DND-41 (cell line): ENCODE results near the gene LEPR.

Experiments
- ATAC-seq: fragments of 200-7000 bp; cut with Tn5 transposase; 3 replicates; pipeline ENCODE4 v1.9.1; 2021; ENCODE audit warnings: low read depth; ENCODE audit not compliant: insufficient read depth
- DNase-seq: peaks from one replicate; pipeline ENCODE4 v3.0.0-alpha.2; 2020
- H2AFZ ChIP-seq: 2 replicates; pipeline ENCODE4 v1.6.0; 2012; ENCODE audit warnings: low read depth, low read length
- H3K27ac ChIP-seq: 2 replicates; pipeline ENCODE4 v1.5.1; 2012; ENCODE audit warnings: low read length, inconsistent platforms
- H3K27me3 ChIP-seq: fragments of 200-600 bp; sonication (generic); 2 replicates; pipeline ENCODE4 v1.6.0; 2012; ENCODE audit warnings: low read length, mild to moderate bottlenecking, inconsistent platforms; ENCODE audit not compliant: insufficient read depth, poor library complexity
- H3K36me3 ChIP-seq: 2 replicates; pipeline ENCODE4 v1.5.1; 2012; ENCODE audit warnings: low read length, inconsistent platforms; ENCODE audit not compliant: insufficient read depth
- H3K4me1 ChIP-seq: 2 replicates; pipeline ENCODE4 v1.5.1; 2012; ENCODE audit warnings: mild to moderate bottlenecking, low read length; ENCODE audit not compliant: insufficient read depth
- H3K4me2 ChIP-seq: 2 replicates; pipeline ENCODE4 v1.6.0; 2012; ENCODE audit warnings: mild to moderate bottlenecking, moderate library complexity, low read length, inconsistent platforms; ENCODE audit not compliant: insufficient read depth
- H3K4me3 ChIP-seq, 2 experiments: fragments of 200-600 bp in 1 of 2; shearing (Covaris generic) in 1 of 2; 2 replicates each; pipeline ENCODE4 v1.5.1; 2012 to 2016; ENCODE audit warnings: inconsistent platforms in 2 of 2, low read length in 2 of 2, mild to moderate bottlenecking in 2 of 2, low read depth in 1 of 2, moderate library complexity in 1 of 2
- H3K79me2 ChIP-seq: 2 replicates; pipeline ENCODE4 v1.6.0; 2012; ENCODE audit warnings: low read length, inconsistent platforms; ENCODE audit not compliant: insufficient read depth
- H3K9ac ChIP-seq: 2 replicates; pipeline ENCODE4 v1.6.0; 2012; ENCODE audit warnings: low read depth, mild to moderate bottlenecking, inconsistent platforms, low read length, moderate library complexity
- H3K9me3 ChIP-seq: 2 replicates; pipeline ENCODE4 v1.5.1; 2012; ENCODE audit warnings: low read length, moderate library complexity, mild to moderate bottlenecking, inconsistent platforms; ENCODE audit not compliant: insufficient read depth, severe bottlenecking
- H4K20me1 ChIP-seq: 2 replicates; pipeline ENCODE4 v1.6.0; 2012; ENCODE audit warnings: low read length; ENCODE audit not compliant: insufficient read depth
- CTCF ChIP-seq: IDR thresholded peaks from 2 replicates; pipeline ENCODE4 v1.5.1; 2012; ENCODE audit warnings: borderline replicate concordance, low read length, moderate library complexity, mild to moderate bottlenecking; ENCODE audit not compliant: poor library complexity, severe bottlenecking; ENCODE audit errors: extremely low read depth
- EZH2 ChIP-seq: IDR thresholded peaks from 3 replicates; pipeline ENCODE4 v1.6.1; 2012; ENCODE audit warnings: borderline replicate concordance, low read depth, mild to moderate bottlenecking, moderate library complexity, low read length, inconsistent platforms; ENCODE audit not compliant: severe bottlenecking

LEPR gene

GRCh38 chr1:65456481-65456880, 36.0 kb downstream of the LEPR start:
- ATAC-seq (no peak), DNase-seq (no peak)
- no peaks in the 10 kb centered on the region for H3K9me3 ChIP-seq
- no peak for TF ChIP-seq EZH2
- no peak for TF ChIP-seq CTCF
- H3K9ac ChIP-seq: no peak overlapping the region
- no peak overlapping the region for H3K4me2 ChIP-seq
- H3K27ac ChIP-seq: no peak overlapping the region
- no peaks in the 10 kb centered on the region for H3K79me2 ChIP-seq
- no peaks in the 10 kb centered on the region for H3K4me1 ChIP-seq
- H4K20me1 ChIP-seq: no peaks in the 10 kb centered on the region
- no peaks in the 10 kb centered on the region for H3K27me3 ChIP-seq
- no peak overlapping the region for H2AFZ ChIP-seq
- no peak overlapping the region for H3K4me3 ChIP-seq
- H3K36me3 ChIP-seq: no peaks in the 10 kb centered on the region

- Histone ChIP-seq H3K9me3 (no peaks in the 10 kb centered on the region), H3K36me3 (no peaks in the 10 kb centered on the region), H3K27me3 (no peaks in the 10 kb centered on the region), H2AFZ (no peak overlapping the region), H3K4me1 (no peaks in the 10 kb centered on the region), H3K27ac (no peak overlapping the region), H4K20me1 (no peaks in the 10 kb centered on the region), H3K4me3 (no peak overlapping the region), H3K79me2 (no peaks in the 10 kb centered on the region), H3K9ac (no peak overlapping the region), H3K4me2 (no peak overlapping the region)
- ATAC-seq (peak; percentile 37; the same call in 1 of the 3 replicates), DNase-seq (no peak)
- TF ChIP-seq CTCF (no peak), EZH2 (no peak)
Measured at GRCh38 chr1:65457868-65458267, 37.4 kb downstream of the LEPR start.

DNA sequence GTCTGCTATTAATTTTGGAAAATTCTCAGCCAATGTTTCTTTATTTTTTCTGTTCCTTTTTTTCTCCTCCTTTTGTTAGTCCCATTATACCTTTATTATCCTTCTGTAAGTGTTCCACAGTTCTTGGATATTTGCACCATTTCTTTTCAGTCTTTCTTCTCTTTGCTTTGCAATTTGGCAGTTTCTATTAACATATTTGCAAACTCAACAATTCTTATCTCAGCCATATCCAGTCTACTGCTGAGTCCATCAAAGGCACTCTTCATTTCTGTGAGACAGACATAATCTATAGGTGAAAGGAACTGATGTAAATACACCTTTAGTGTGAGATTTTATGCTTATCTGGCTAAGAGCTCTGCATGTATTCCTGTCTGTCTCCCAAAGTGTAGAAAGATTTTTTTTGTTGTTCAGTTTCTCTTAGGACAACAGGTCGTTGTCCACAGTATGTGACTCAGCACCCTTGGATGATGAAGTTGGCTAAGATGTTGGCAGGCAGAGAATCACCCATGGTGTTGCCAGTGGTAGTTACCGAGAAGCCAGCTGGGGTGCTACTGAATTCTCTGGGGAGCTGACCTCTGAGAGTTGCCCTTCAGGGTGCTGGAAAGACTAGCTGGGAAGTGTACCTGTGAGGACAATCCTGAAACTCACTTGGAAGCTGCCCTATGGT, 38.4 kb downstream of the LEPR start:
- H3K4me3 ChIP-seq: no peak overlapping the region
- no peaks in the 10 kb centered on the region for H4K20me1 ChIP-seq
- ATAC-seq: no peak
- no peak overlapping the region for H3K9ac ChIP-seq
- no peaks in the 10 kb centered on the region for H3K79me2 ChIP-seq
- no peaks in the 10 kb centered on the region for H3K27me3 ChIP-seq
- no peaks in the 10 kb centered on the region for H3K4me1 ChIP-seq
- no peaks in the 10 kb centered on the region for H3K9me3 ChIP-seq
- DNase-seq: no peak
- no peak overlapping the region for H3K27ac ChIP-seq
- no peak for TF ChIP-seq CTCF
- TF ChIP-seq EZH2: no peak
- H3K36me3 ChIP-seq: no peaks in the 10 kb centered on the region
- H3K4me2 ChIP-seq: no peak overlapping the region
- no peak overlapping the region for H2AFZ ChIP-seq
